GM21786 (cell line): ENCODE results near the gene SPDYE5.
A peak's percentile ranks its signal among the peaks of the same experiment; 100 is the strongest.
"Not testable (repeated sequence)": the region's sequence is repeated elsewhere in the genome, so short reads cannot be mapped to it uniquely, and the experiment has no call there.

Experiments used
- ATAC-seq: cut with Tn5 transposase; IDR thresholded peaks from one replicate; pipeline ENCODE4 v1.9.1; 2021; ENCODE audit not compliant: unreplicated experiment

Gene SPDYE5, protein sequence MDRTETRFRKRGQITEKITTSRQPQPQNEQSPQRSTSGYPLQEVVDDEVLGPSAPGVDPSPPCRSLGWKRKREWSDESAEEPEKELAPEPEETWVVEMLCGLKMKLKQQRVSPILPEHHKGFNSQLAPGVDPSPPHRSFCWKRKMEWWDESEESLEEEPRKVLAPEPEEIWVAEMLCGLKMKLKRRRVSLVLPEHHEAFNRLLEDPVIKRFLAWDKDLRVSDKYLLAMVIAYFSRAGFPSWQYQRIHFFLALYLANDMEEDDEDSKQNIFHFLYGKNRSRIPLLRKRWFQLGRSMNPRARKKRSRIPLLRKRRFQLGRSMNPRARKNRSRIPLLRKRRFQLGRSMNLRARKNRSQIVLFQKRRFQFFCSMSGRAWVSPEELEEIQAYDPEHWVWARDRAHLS

DNA sequence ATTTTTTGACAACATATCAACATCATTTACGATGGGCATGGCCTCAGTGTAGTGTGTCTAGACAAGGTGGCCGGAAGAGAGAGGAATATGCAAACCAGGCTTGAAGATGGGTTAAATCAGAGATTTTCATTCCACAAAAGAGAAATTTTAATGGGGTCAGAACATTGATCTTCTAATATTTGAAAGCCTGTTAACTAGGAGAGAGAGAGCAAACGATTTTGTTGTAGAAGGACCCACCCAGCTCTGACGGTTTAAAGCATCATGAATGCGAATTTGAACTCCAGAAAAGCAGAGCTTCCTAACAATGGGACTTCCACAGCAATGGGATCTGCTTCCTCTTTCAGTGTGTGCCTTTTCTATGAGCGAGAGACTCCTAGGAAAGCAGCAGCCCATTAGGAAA, at the start of gene SPDYE5:
Gene SPDYE5, plus strand, starts transcription at position 301 of the 400 bp plus-strand sequence. CDS start 1,728 bp downstream, outside the sequence.
- not testable (repeated sequence) for ATAC-seq

- ATAC-seq = peak; percentile 75
Measured at GRCh38 chr7:75442465-75443111, 49.5 kb upstream of the SPDYE5 start.

DNA sequence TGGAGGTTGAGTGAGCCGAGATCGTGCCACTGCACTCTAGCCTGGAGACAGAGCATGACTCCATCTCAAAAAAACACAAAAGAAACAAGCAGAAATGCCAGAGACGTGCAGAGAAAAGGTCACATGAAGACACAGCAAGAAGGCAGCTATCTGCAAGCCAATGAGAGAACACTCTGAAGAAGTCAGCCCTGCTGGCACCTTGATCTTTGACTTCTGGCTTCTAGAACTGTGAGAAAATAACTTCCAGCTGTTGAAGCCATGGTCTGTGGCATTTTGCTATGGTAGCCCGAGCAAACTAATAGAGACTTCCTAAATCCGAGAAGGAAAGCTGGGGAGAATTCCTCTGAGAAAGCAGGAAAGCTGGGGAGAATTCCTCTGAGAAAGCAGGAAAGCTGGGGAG, 42.2 kb upstream of the SPDYE5 start:
- not testable (repeated sequence) for ATAC-seq

DNA sequence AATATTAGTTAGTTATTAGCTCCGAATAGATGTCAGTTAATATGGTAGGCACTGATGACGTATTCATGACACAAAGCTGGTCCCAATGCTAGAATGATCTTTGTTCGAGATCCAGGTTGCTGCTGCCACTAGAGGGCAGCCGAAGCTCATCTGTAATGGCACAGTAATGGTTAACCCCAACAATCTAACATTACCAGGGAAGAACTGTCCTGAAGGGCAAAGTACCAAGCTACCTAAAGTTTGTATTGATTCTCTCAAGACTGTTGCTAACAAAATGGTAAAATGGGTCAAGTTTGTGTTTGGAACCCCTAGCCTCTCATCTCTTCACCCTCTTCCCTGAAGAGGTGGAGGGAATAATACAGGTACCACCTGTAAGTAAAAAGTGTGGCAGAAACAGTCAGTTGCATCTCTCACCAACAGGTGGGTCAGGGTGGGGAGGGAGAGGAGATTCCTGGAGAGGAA, 39.6 kb upstream of the SPDYE5 start:
- peak; percentile 80 for ATAC-seq

GRCh38 chr7:75456403-75456802, 35.7 kb upstream of the SPDYE5 start:
- not testable (repeated sequence) for ATAC-seq

GRCh38 chr7:75458034-75458433, 34.1 kb upstream of the SPDYE5 start:
- ATAC-seq = not testable (repeated sequence)

GRCh38 chr7:75460541-75460940, 31.6 kb upstream of the SPDYE5 start:
- ATAC-seq = not testable (repeated sequence)

DNA sequence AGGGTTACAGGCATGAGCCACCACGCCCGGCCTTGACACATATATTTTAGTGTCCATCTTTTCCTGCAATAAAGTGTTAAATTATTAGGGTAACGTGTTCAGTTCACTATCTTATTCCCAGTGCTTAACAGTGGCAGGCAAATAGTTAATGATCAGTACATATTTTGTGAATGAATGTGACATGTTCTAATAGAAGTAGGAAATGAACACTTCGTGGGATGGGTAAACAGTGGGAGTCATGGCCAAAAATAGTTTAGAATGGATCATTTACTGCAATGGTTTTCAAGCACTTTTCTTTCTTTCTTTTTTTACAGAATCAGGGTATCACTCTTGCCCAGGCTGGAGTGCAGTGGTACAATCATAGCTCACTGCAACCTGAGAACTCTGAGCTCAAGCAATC, 22.0 kb upstream of the SPDYE5 start:
- not testable (repeated sequence) for ATAC-seq

DNA sequence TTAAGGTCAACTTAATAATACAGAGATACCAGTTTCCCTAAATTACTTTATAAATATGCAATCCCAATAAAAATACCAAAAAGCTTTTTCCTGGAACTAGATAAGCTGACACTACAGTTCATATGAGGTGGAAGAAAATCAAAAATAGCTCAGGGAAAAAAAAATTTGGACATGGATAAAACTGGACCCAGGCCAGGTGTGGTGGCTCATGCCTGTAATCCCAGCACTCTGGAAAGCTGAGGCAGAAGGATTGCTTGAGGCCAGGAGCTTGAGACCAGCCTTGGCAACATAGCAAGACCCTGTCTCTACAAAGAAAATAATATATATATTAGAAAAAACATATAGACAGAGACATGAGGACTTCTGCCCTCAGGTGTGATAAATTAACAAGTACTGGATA, 14.7 kb upstream of the SPDYE5 start:
- ATAC-seq = not testable (repeated sequence)

DNA sequence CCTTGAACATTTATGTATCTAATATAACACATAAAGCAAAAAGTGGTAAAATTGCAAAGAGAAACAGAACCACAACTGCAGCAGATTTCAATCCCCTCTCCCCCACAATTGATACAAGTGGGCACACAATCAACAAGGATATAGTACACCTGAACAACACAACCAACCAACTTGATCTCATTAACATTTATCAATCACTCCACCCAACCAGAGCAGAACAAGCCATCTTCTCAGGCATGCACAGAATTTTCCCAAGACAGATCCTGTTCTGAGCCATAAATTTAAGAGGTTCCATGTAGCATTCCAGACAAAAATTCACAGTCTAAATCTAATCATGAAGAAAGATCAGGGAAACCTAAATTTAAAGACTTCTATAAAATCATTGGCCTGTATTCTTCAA, 11.8 kb upstream of the SPDYE5 start:
- not testable (repeated sequence) for ATAC-seq

- not testable (repeated sequence) for ATAC-seq
Measured at GRCh38 chr7:75485355-75485978, 6.7 kb upstream of the SPDYE5 start.

- ATAC-seq = peak; percentile 99
Measured at GRCh38 chr7:75485979-75486643, 6.0 kb upstream of the SPDYE5 start, which contains the start of gene POM121C. POM121C (minus strand) TSS chr7:75486299; CDS start chr7:75441496, 44,803 bp downstream.

GRCh38 chr7:75509033-75509432, 16.9 kb downstream of the SPDYE5 start:
- not testable (repeated sequence) for ATAC-seq

DNA sequence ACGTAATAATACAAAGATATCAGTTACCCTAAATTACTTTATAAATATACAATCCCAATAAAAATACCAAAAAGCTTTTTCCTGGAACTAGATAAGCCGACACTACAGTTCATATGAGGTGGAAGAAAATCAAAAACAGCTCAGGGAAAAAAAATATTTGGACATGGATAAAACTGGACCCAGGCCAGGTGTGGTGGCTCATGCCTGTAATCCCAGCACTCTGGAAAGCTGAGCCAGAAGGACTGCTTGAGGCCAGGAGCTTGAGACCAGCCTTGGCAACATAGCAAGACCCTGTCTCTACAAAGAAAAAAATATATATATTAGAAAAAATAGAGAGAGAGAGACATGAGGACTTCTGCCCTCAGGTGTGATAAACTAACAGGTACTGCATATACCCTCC, 26.7 kb downstream of the SPDYE5 start:
- ATAC-seq = not testable (repeated sequence)

DNA sequence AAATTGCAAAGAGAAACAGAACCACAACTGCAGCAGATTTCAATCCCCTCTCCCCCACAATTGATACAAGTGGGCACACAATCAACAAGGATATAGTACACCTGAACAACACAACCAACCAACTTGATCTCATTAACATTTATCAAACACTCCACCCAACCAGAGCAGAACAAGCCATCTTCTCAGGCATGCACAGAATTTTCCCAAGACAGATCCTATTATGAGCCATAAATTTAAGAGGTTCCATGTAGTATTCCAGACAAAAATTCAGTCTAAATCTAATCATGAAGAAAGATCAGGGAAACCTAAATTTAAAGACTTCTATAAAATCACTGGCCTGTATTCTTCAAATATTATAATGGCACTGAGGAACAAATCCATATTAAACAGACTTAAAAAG, 29.6 kb downstream of the SPDYE5 start:
- ATAC-seq = not testable (repeated sequence)

DNA sequence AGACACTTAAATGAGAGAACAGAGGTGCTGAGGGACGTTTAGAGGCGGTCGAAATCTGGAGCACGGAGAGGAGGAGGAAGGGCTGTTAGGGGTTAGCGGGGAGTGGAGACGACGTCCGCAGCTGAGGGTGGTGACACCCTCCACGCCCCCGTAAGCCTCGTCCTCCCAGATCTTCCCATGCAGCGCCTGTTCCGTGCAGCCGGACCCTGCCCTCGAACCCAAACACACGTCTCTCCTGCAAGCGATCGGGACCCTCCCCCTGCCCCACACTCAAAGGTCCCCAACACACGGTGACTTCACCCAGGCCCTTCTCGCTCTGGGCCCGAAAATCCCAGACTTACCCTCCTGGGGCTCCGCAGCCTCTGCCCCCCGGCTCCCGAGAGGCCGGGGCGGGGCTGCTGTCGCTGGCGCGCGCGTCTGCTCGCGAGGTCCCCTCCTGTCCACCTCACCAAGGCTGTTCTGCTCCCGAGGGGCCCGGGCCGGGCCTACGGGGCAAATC, 35.2 kb downstream of the SPDYE5 start:
- not testable (repeated sequence) for ATAC-seq

- no peak for ATAC-seq
Measured at GRCh38 chr7:75531359-75531821, 39.3 kb downstream of the SPDYE5 start.

GRCh38 chr7:75532639-75533038, 40.5 kb downstream of the SPDYE5 start:
- no peak for ATAC-seq

DNA sequence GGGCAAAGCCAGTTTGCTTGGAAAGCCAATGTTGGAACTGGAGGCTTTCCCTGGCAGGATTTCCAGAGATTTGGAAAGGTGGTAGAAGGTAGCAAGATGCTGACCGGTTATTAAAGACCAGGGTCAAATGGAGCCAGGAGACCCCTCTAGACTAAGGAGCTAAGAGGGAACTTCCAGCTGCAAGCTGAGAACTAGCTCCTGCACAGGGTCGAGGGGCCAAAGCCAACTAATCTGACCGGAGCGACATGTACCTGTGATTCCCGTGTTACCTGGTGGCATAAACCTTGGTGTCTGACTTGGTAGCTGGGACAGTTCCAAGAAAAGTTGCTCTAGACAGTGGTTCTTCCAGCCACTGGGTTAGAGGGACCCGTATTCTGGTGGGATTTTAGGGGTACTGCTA, 41.8 kb downstream of the SPDYE5 start:
- ATAC-seq = no peak

DNA sequence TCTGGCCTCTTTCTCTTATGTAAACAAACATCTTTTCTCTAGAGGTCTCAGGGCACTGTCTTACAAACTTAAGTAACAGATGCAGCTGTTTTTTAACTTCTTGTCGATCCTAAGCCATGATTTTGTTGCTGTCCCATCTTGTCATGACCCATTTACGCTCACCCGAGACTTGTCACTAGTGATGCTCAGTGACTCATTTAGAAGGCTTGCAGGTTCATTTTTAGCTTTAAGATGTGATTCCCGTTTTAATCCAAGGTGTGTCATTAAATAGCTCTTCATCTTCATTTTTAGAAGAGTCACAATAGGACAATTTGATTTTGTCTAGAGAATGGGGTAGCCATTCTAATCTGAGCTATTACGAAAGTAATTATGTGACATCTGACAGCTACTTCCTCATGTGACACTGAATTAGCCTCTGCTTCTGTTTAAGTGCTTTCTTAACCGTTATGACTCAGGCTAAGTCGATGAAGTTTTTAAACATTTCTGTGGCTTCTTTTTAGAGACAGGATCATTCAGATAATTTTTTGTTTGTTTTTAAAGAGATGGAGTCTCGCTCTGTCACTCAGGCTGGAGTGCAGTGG, 42.7 kb downstream of the SPDYE5 start:
- ATAC-seq = peak; percentile 89
